ENCODE results near the gene USP3. TPM values are rescaled to one million over a fixed set of nuclear protein-coding genes. Genes with fewer than 3 reads are reported as not detected.

The USP3 gene
- polyA plus RNA-seq, 1 of the 3 experiments (the other 2 are of a cell fraction): 9.3 TPM

GRCh38 chr15:63482874-63483323 is 21.5 kb upstream of the USP3 start:
- CTCF ChIA-PET: interaction anchor here (1.0 to 1.4 kb wide), 4 partner anchors 16 to 127 kb away, joined by 3 read pairs; no protein-coding TSS in a partner anchor
- WGBS (ENCODE audit: low lambda C conversion rate): 65% methylated on average over 7 of the region's 7 CpGs
- Histone ChIP-seq H3K27me3 (ENCODE audit: insufficient read depth) (no peaks in the 10 kb centered on the region), H2AFZ (ENCODE audit: low read depth) (no peak overlapping the region), H3F3A (replicated peaks; ENCODE audit: insufficient read depth) (peaks cover 12% of the 10 kb centered on the region), H3K9me3 (no peaks in the 10 kb centered on the region), H3K9ac (no peak overlapping the region), H3K79me2 (ENCODE audit: insufficient read depth) (no peaks in the 10 kb centered on the region), H3K36me3 (replicated peaks in 1 of 2; ENCODE audit: control insufficient read depth in 1 of 2, insufficient read depth in 2 of 2, low read length in 1 of 2) (no peaks in the 10 kb centered on the region), H3K9me2 (no peaks in the 10 kb centered on the region), H3K4me1 (ENCODE audit: control insufficient read depth in 1 of 2, insufficient read depth in 2 of 2, low read depth in 1 of 2, low read length in 1 of 2) (peaks cover 0 to 11% of the 10 kb centered on the region in 2 experiments; a peak in 1 of 4 replicates), H4K20me1 (ENCODE audit: insufficient read depth) (no peaks in the 10 kb centered on the region), H3K4me3 (ENCODE audit: low read depth in 2 of 2, low read length in 1 of 2) (no peak overlapping the region), H3K27ac (ENCODE audit: low read depth in 2 of 2, low read length in 1 of 2) (no peak overlapping the region), H3K4me2 (no peak overlapping the region)
- TF ChIP-seq RCOR1 (IDR thresholded peaks at IDR 0.05; ENCODE audit: low read length) (no peak), EZH2phosphoT487 (IDR thresholded peaks at IDR 0.05; ENCODE audit: borderline replicate concordance, low read depth) (no peak), FOXJ3 (CRISPR knock-in tag; IDR thresholded peaks at IDR 0.05) (no peak), ZBTB33 (IDR thresholded peaks at IDR 0.05; ENCODE audit: borderline replicate concordance, low read depth) (no peak), POLR2AphosphoS5 (IDR thresholded peaks at IDR 0.05; ENCODE audit: low read depth, low read length) (no peak), TCF12 (IDR thresholded peaks at IDR 0.05) (no peak), ELF1 (IDR thresholded peaks at IDR 0.05) (no peak), CHD2 (IDR thresholded peaks at IDR 0.05; ENCODE audit: low read length, partially characterized antibody) (no peak), MXI1 (IDR thresholded peaks at IDR 0.05; ENCODE audit: low read depth, low read length) (no peak), FOXM1 (IDR thresholded peaks at IDR 0.05; ENCODE audit: low read depth) (no peak), GATA2 (CRISPR knock-in tag; IDR thresholded peaks at IDR 0.05) (no peak), NRF1 (IDR thresholded peaks at IDR 0.05; ENCODE audit: low read depth, low read length) (no peak), SMC3 (IDR thresholded peaks at IDR 0.05; ENCODE audit: low read depth, low read length) (no peak), MEF2A (IDR thresholded peaks at IDR 0.05; ENCODE audit: borderline replicate concordance, low read depth) (no peak)
- TF ChIP-seq, protein P1, sequence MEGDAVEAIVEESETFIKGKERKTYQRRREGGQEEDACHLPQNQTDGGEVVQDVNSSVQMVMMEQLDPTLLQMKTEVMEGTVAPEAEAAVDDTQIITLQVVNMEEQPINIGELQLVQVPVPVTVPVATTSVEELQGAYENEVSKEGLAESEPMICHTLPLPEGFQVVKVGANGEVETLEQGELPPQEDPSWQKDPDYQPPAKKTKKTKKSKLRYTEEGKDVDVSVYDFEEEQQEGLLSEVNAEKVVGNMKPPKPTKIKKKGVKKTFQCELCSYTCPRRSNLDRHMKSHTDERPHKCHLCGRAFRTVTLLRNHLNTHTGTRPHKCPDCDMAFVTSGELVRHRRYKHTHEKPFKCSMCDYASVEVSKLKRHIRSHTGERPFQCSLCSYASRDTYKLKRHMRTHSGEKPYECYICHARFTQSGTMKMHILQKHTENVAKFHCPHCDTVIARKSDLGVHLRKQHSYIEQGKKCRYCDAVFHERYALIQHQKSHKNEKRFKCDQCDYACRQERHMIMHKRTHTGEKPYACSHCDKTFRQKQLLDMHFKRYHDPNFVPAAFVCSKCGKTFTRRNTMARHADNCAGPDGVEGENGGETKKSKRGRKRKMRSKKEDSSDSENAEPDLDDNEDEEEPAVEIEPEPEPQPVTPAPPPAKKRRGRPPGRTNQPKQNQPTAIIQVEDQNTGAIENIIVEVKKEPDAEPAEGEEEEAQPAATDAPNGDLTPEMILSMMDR (IDR thresholded peaks at IDR 0.05): no peak
- DNase-seq: no peak
- POLR2A ChIA-PET: no interaction called here

All from SK-N-SH (cell line).